HG02678 (cell line): ENCODE data around the gene GOLGA7B.

Experiments
- ATAC-seq: cut with Tn5 transposase; IDR thresholded peaks from one replicate; pipeline ENCODE4 v1.9.1; 2021; ENCODE audit warnings: mild to moderate bottlenecking, moderate library complexity; ENCODE audit not compliant: unreplicated experiment

Gene GOLGA7B

GRCh38 chr10:97891497-97892167, 42.0 kb downstream of the GOLGA7B start:
- ATAC-seq = no peak

- no peak for ATAC-seq
These were observed 42.9 kb downstream of the GOLGA7B start for GRCh38 chr10:97892506-97892905.

- ATAC-seq = no peak
These were observed 43.3 kb downstream of the GOLGA7B start for GRCh38 chr10:97892939-97893338.

- no peak for ATAC-seq
These were observed 44.4 kb downstream of the GOLGA7B start for GRCh38 chr10:97894092-97894491.

GRCh38 chr10:97895084-97895483, 45.4 kb downstream of the GOLGA7B start:
- no peak for ATAC-seq

GRCh38 chr10:97895915-97896314, 46.3 kb downstream of the GOLGA7B start:
- ATAC-seq = no peak

GRCh38 chr10:97896756-97897358, 47.2 kb downstream of the GOLGA7B start:
- ATAC-seq = no peak

- ATAC-seq = no peak
These were observed 48.8 kb downstream of the GOLGA7B start for GRCh38 chr10:97898429-97898828.

- no peak for ATAC-seq
These were observed 51.7 kb downstream of the GOLGA7B start for GRCh38 chr10:97901381-97901780.

- ATAC-seq = no peak
These were observed 53.7 kb downstream of the GOLGA7B start for GRCh38 chr10:97903128-97904017.

GRCh38 chr10:97904018-97904381, 54.4 kb downstream of the GOLGA7B start:
- ATAC-seq = no peak

- no peak for ATAC-seq
These were observed 54.9 kb downstream of the GOLGA7B start for GRCh38 chr10:97904576-97904975.

GRCh38 chr10:97905276-97905675, 55.6 kb downstream of the GOLGA7B start:
- no peak for ATAC-seq

- ATAC-seq = no peak
These were observed 57.6 kb downstream of the GOLGA7B start for GRCh38 chr10:97907211-97907610.

GRCh38 chr10:97907830-97908229, 58.2 kb downstream of the GOLGA7B start:
- no peak for ATAC-seq

- no peak for ATAC-seq
These were observed 61.0 kb downstream of the GOLGA7B start for GRCh38 chr10:97910661-97911060.

- ATAC-seq = no peak
These were observed 61.6 kb downstream of the GOLGA7B start for GRCh38 chr10:97911217-97911616.

GRCh38 chr10:97913193-97913592, 63.5 kb downstream of the GOLGA7B start:
- ATAC-seq = no peak

- no peak for ATAC-seq
These were observed 64.0 kb downstream of the GOLGA7B start for GRCh38 chr10:97913614-97914013.

GRCh38 chr10:97914171-97914836, 64.7 kb downstream of the GOLGA7B start:
- ATAC-seq = no peak

- ATAC-seq = peak; percentile 66
These were observed 65.2 kb downstream of the GOLGA7B start for GRCh38 chr10:97914837-97915211.
